ENCODE measurements around the gene ZNF189.

Gene ZNF189

DNA sequence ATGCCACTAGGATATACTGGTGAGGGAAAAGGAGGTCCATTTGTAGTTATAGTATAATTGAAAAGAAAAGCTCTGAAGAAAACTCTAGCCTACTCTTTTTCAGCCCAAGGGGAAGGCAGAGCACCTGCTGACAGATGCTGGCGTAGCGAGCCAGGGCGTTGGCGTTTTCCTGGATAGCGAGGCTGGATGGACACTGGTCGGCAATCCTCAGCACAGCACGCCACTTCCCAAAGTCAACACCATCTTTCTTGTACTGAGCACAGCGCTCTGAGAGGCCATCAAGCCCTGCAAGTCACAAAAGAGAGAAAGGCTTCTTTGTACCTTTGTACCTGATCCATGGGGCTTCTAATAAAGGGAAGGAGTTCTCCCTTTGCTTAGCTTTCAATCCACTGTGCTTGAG lies 28.7 kb downstream of the ZNF189 start:
- FAIRE-seq = no peak

DNA sequence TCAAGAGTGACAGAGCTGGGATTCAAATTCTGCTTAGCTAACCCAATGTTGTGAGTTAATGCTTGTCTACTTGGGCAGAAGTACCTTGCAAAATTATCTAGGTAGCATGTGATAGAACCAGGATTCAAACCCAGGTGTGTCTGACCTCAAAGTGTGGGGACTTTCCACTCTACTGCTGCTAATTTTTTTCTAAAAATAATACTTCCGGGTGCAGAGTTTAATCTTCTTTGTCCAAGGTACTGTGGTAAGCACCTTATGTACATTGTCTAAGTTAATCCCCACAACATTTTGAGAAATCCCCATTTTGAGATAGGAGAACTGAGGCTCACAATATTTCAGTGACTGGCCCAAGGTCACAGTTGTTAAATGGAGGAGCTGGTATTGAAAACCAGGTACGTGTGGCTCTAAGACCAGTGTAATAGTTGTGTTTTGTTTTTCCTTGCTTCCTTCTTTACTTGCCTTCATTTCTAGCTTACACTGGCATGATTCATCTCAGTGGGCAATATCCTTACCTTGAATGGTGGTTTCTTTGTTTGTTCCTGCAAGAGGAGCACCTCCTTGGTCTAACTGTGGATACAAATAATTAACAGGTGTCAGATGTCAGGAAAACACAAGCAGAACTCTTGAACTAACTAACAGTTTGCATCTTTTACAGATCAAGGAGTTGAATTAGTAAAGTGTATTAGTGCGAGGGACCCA lies 29.5 kb downstream of the ZNF189 start:
- no peak for FAIRE-seq

DNA sequence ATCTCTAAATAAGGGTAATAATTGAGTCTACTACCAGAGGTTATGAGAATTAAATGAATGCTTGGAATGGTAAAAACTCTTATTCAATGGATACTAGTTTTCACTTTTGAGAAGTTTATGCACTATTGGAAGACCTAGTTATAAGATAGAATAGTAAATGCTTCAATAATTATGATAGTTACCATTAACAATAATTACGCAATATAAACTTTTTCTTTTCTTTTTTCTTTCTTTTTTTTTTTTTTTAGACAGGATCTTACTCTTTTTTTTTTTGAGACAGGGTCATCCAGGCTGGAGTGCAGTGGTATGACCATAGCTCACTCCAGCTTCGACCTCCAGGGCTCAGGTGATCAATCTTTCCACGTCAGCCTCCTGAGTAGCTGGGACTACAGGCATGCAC lies 30.3 kb downstream of the ZNF189 start:
- FAIRE-seq = no peak

DNA sequence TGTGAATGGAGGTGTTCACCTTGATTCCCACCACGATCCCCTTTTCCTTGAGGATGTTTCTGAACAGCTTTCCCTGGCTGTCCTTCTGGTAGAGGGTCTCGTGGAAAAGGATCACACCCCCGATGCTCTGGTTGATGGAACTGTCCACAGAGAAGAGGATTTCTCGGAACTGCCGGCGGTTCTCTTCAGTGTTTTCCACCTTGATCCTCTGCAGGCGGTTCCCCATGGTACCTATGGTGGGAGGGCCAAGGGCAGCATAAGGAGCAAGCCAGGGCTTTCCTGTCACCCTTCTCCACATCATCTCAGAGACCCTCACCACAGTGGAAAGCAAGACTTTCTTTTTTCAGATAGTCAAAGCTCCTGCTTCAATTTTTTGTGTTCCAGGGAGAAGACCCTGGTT lies 31.1 kb downstream of the ZNF189 start:
- FAIRE-seq = no peak

DNA sequence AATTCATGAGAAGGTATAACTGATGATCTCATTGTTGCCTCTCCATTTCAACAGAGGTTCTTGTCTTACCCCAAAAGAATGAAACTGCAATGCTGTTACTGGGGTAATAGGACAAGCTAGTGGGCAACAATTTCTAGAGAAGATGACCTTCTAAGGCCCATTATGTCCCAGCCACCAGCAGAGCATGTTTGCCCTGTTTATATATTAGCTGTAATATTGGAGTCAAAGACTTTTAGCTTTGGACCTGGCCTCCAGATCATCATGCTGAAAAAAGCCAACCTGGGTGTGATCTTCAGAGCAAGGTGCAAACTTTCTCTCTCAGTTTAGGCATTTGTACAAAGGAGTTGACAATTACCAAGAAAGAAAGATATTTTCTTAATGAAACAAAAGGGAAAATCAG lies 33.5 kb downstream of the ZNF189 start:
- no peak for FAIRE-seq

DNA sequence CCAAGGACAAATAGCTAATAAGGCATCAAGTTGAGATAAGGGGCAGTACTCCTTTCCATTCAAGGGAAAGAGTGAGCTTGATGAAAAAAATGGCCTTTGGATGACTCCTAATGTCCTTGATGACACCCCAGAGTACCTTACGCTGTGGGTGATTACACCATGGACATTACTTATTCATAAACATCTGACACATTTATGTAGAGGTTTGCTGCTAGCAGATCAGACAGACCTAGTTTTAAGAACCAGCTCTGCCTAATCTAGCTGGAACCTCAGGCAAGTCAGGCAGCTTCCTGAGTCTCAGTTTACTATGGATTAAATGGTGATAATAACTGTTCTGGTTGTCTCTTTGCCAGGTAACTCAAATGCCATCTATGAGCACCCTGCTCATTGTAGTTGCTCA lies 34.1 kb downstream of the ZNF189 start:
- no peak for FAIRE-seq

DNA sequence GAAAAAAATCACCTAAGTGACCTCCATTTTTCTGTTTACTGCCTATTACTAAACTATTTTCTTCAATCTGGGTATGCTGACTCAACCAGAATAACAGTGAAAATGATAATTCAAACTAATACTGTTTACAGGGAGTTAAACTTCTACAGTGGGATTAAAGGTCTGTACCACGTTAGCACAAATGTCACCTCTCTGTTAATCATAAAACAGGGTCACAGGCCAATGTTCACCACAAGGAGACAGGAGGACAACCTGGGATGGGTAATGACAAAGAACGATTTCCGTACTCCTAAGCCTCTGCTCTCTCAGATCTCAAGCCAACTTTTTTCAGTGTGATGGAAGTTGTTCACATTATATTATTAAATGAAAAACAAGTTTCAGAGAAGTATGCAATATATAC lies 34.6 kb downstream of the ZNF189 start:
- FAIRE-seq = no peak

DNA sequence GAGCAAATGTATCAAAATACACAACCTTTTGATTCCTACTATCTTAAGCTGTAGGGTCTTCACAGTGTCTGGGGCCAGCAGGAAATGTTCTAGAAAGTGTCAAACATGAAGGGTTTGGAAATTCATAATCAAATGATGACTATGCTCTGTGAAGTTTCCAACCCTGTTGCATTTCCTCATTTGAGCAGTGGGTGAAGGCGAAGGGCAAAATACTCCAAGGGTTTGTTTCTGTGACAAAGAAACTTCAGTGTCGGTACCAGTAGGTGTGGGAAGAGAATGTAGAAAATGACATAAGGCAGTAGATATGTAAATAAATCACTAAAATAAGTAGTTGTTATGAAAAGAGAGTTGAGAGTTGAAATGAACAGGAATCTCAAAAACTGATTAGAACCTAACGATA lies 36.3 kb downstream of the ZNF189 start:
- no peak for FAIRE-seq

DNA sequence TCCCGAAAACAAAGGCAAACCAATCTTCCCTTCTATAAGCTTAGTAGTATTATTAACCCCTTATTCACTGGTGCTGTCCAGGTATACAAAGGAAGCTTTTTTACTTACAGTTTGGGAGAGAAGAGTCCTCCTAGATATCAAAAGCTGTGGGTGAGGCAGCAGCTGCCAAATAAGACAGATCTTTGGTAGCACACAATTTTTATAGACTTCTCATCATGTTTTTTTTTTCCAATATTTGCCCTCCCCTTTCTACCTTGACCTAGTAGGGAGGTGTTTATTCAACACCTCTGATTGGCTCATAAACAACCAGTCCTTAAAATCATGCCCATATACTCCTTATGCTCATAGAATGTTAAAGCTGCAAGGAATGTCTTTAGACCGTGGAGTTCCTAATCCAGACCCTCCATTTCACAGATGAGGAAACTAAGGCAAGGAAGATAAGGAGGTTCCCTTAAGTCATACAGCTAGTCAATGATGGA lies 37.0 kb downstream of the ZNF189 start, which contains the start of gene ALDOB:
Gene ALDOB, minus strand, starts transcription at position 174 of the 479 bp plus-strand sequence. CDS start 4,887 bp downstream, outside the sequence.
- no peak for FAIRE-seq

DNA sequence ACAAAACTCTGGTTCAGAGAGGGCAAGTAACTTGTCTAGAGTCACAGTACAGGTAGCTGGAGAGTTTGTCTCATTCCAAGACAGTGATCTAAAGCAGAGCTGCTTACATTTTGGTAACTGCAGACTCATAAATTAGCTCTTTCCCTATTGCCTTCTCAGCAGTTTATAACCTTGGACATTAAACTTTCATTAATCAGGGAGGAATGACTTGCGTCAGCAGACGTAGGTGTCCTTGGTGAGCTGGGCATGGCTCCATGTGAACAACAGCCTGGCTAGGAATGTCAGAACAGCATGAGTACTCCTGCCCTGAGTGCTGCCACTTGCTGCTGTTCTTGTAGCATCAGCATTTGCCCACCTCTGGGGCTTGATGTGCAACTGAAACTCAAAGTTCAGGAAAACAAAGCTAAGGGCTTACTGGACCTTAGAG lies 39.2 kb downstream of the ZNF189 start:
- FAIRE-seq = no peak

DNA sequence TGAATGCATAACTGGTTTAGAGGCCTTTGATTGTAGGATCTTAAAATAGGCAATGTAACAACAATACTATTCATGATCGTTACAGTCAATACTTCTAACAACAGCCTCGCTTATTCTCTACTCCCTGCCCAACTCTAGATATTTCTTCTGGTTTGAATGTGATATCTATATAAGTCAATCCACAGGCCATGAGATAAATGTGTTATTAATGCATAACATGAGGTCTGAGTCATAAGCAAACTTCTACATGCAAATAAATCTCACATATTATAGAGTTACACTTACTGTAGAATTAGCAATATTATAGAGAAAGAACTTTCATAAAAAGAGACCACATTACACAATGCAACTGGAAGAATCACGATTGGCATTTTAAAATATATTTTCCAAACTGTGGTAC lies 39.9 kb downstream of the ZNF189 start:
- no peak for FAIRE-seq

DNA sequence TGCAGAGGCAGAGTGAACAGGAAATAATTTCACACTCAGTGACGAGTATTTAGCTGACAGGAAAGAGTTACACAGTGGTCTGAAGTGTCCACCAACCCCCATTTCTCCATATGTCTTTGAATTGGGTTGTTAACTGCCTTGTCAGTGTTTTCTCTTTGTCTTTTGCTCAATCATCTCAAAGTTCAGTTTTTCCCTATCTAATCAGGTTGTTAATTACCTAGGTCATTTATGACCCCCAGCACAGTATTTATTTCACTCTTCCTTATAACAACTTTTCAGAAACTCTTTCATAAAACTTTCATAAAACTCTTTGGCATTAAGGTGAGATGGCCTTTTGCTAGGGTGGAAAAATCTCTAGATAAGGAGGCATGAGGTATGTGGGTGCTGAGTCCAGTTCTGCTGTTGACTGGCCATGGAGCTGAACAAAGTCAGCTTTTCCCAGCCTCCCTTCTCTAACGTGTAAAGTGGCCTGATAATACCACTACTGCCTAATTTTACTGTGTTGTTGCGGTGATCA lies 42.1 kb downstream of the ZNF189 start:
- FAIRE-seq = no peak

DNA sequence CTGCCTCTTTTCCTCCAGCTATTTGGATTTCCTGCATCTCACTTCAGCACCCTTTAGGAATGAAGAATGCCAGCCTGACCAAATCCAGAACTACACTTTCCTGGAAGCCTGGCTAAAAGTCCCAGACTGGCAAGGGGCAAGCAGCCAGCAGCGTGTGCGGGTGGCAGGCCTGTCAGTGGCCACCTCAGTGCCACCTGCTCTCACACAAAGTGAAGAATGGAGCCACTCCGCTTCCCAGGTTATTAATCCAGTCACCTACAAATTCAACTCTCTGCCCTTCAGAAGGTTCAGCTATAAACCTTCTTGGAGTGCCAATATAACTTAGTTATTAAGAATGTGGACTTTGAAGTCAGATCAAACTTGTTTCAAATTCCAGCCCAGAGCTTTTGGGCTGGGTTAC lies 43.7 kb downstream of the ZNF189 start:
- no peak for FAIRE-seq

DNA sequence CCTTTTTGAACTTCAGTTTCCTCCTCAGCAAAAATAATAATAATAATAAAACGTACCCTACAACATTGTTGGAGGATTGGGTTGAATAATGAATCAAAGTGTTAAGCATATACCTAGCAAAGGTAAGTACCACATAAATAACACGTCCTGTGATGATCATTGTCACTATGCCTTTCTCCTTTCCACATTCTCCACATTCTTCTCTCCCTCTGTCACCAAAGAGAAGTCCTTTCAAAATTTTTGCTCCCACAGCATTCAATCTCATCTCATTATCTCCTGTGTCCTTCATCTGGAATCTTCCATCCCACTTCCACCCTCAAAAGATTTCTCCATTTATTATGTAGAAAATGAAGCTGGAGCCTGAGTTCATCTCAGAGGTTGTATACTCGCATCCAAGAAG lies 44.1 kb downstream of the ZNF189 start:
- no peak for FAIRE-seq

DNA sequence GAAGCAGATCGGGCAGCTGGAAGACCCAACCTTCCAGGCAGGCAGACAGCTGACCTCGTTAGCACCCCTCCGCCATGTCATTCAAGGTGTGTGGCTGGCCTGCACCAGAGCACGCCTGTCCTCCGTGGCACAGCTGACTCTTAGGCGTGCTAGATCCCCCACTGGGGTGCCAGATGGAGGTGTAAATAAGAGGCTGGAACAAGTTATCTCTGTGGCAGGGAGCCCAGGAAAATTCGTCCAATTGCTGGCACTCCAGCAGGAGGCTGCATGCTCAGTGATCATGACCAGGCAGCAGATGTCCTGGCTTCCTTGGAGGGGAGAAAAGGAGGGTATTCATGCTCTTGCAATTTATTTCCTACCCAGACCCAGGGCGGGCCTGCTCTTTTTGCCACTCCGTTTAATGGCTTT lies 44.7 kb downstream of the ZNF189 start:
- no peak for FAIRE-seq

DNA sequence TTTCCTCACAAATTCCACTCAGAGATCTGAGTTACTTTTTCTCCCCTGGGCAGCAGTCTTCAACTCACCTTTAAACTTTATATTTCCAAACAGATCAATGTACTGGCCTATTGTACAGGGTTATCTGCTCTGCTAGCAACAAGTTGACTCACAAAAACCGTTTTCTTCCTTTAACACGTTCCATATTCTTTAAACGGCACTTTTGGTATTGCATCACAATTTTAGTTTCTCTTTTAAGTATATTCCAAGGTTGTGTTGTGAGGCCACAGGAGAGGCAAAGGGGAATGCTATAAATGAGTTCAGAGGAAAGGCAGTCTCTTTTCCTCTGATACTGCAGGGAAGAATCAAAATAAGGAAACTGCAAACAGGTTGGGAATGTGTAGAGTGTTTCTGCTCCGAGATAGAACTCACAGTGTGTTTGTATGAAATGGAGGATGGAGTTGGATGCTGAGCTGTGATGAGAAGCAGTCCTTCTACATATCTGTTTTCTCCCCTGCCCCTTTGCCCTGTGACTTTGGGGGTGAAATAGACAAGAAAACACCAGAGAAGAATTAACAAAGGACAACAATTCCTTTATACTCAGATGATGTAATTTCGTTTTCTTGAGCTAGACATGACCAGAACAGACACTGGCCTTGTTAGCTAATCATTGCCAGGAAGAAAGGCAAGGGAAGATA lies 46.8 kb downstream of the ZNF189 start:
- no peak for FAIRE-seq

DNA sequence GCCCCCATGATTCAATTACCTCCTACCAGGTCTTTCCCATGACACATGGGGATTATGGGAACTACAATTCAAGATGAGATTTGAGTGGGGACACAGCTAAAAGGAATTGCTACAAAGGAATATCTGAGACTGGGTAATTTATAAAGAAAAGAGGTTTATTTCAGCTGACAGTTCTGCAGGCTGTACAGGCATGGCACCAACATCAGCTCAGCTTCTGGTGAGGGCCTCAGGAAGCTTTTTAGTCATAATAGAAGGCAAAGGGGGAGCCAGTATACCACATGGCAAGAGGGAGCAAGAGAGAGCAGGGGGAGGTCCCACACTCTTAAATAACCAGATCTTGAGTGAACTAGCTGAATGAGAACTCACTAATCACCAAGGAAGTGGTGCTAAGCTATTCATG lies 48.1 kb downstream of the ZNF189 start:
- FAIRE-seq = no peak

DNA sequence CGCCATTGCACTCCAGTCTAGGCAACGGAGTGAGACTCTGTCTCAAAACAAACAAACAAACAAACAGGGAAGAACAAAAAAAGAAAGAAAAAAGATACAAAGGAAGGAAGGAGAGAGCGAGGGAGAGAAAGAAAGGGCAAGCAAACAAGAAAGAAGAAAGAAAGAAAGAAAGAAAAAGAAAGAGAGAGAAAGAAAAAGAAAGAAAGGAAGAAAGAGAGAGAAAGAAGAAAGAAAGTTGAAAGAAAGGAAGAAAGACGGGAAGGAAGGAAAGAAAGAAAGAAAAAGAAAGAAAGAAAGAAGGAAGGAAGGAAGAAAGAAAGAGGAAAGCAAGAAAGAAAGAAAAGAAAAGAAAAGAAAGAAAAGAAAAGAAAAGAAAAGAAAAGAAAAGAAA lies 50.0 kb downstream of the ZNF189 start:
- no peak for FAIRE-seq

DNA sequence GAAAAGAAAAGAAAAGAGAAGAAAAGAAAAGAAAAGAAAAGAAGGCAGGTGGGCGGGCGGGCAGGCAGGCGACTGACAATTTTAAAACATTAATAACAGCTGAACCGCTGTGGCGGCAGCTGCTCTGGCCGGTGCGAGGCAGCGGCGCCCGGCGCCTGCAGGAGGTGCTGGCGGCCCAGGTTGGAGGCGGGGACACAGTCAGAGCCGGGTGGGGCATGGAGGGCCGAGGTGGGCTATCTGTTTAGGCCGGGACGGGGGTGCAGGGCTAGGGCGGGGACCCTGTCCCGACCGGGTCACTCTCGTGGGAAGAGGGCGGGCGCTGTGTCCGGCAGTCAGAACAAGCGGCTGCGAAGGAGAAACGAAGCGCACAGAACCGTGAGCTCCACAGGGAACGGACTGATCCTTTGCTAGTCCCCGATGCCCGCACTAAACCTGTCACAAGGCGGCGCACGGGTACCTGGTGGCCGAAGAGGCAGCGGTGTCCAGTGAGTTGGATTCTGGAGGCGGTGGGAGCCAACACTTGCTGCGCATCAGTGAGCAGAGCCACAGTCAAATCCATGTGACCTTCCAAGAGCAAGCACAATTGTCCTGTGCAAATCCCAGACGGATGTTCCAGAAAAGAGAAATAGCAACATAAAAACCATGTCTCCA lies 50.5 kb downstream of the ZNF189 start:
- FAIRE-seq = no peak

DNA sequence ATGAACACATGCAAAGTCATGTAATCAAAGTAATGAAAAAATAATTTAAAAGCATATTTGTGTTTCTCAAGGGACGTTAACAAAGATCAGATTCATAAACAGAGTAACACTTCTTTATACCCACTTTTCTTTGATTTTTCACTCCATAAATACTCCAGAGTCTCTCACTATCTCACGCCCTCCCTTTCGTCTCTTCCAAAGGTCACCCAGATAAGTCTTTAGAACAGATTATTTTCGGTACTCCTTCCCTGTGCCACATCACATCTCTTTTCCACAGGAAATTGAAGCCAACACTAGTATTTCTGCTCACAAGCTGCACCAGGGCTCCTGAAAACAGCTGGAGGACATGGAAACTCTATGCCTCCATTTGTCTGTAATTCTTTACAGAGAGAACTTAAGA lies 52.3 kb downstream of the ZNF189 start:
- no peak for FAIRE-seq

DNA sequence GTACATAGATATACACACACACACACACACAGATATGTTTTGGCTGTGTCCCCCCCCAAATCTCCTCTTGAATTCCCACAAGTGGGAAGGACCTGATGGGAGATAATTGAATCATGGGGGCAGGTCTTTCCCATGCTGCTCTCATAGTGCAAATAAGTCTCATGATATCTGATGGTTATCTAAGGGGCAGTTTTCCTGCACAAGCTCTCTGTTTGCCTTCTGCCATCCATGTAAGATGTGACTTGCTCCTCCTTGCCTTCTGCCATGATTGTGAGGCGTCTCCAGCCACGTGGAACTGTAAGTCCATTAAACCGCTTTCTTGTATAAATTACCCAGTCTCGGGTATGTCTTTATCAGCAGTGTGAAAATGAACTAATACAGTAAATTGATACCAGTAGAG lies 52.8 kb downstream of the ZNF189 start:
- no peak for FAIRE-seq

DNA sequence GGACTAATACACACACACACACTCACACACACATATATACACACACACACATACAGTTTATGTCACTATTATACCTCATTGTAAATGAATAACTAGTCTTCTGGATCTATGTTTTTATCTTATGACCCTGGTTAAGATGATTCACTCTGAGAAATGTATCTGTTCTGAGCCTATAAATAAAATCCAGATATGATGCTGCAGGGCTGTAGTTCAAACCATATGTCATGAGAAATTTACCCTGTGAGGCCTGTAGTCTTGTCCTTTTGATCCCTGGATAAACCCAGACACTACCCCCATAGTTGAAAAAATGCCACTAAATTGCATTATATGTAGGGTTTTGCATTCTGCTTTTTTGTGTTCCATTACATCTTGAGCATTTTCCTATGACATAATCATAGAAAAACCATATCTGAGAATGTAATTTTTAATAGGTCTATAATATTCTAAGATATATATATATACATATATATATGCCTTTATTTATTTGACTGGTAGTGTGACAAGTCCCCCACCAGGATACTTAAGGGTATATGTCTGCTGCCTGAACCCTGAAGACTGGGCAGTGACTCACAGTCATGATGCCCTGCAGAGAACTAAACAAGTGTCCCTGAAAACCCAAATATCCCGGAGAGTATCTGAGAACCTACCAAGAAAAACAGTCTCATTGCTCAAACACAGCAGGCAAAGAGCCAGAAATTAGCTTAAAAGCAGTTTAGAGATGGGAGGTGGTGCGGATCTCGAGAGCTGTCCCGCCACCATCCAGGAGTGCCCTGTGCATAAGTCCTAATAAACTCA lies 55.3 kb downstream of the ZNF189 start:
- no peak for FAIRE-seq

DNA sequence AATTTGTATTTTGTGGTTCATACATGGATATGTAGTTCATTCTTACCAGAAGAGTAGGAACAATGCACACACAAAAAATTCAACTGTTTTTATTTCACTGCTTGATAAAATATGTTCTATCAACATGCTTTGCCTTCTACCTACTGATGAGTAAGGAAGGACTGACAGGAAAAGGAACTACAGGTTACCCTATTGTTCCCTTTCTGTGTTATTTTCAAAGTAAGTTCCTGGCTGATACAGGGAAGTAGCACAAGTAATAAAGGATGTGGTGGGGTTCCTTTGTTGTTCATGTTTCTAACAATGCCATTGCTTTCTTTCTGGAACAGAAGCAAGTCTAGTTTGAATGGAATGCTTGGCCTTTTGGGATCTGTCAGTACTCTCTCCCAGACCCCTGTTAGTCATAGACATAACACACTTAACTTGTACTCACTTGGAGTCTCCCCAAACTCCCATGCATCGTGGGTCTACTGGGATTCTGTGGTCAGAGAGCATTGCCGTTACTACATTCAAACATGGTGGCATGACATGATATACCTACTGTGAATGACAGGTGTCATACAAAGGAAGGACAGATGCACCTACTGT lies 57.1 kb downstream of the ZNF189 start:
- no peak for FAIRE-seq
